OCI-LY1 (cell line): Measurements from ENCODE around the gene DEDD.

ENCODE experiments used
- H2AFZ ChIP-seq: fragments of 200-600 bp; sonication (generic), shearing (Covaris generic); 2 replicates; pipeline ENCODE4 v1.6.0; 2014; ENCODE audit warnings: antibody characterized with exemption, mild to moderate bottlenecking, low read length
- H3F3A ChIP-seq: fragments of 200-600 bp; sonication (generic), shearing (Covaris generic); 2 replicates; pipeline ENCODE4 v1.6.0; 2014; ENCODE audit warnings: mild to moderate bottlenecking, antibody characterized with exemption, low read length, moderate library complexity; ENCODE audit not compliant: insufficient read depth
- H3K27ac ChIP-seq: fragments of 200-600 bp; sonication (generic); 2 replicates; pipeline ENCODE4 v1.5.1; 2014; ENCODE audit warnings: low read length, mixed run types, mild to moderate bottlenecking, low read depth; ENCODE audit not compliant: poor library complexity, severe bottlenecking
- H3K27me3 ChIP-seq: fragments of 200-600 bp; sonication (generic); 2 replicates; pipeline ENCODE4 v1.6.0; 2014; ENCODE audit warnings: antibody characterized with exemption, mild to moderate bottlenecking, low read length, moderate library complexity; ENCODE audit not compliant: insufficient read depth
- H3K36me3 ChIP-seq: fragments of 200-600 bp; sonication (generic); 2 replicates; pipeline ENCODE4 v1.6.1; 2014; ENCODE audit warnings: mild to moderate bottlenecking, antibody characterized with exemption, low read length, moderate library complexity, mixed read lengths; ENCODE audit not compliant: insufficient read depth
- H3K4me1 ChIP-seq: fragments of 200-600 bp; sonication (generic); 2 replicates; pipeline ENCODE4 v1.5.1; 2014; ENCODE audit warnings: mild to moderate bottlenecking, low read length, moderate library complexity; ENCODE audit not compliant: insufficient read depth, severe bottlenecking
- H3K4me2 ChIP-seq: fragments of 200-600 bp; sonication (generic), shearing (Covaris generic); 2 replicates; pipeline ENCODE4 v1.6.1; 2014; ENCODE audit warnings: low read length
- H3K4me3 ChIP-seq: fragments of 200-600 bp; sonication (generic); 2 replicates; pipeline ENCODE4 v1.5.1; 2014; ENCODE audit warnings: low read length, low read depth, mild to moderate bottlenecking, mixed read lengths; ENCODE audit not compliant: poor library complexity, severe bottlenecking
- H3K79me2 ChIP-seq: fragments of 200-600 bp; shearing (Covaris generic); 2 replicates; pipeline ENCODE4 v1.6.1; 2016; ENCODE audit warnings: mixed run types, low read length, mixed read lengths; ENCODE audit not compliant: insufficient read depth
- H3K9ac ChIP-seq: fragments of 200-600 bp; sonication (generic), shearing (Covaris generic); 2 replicates; pipeline ENCODE4 v1.6.1; 2014; ENCODE audit warnings: mild to moderate bottlenecking, low read length, mixed read lengths
- H3K9me2 ChIP-seq: fragments of 200-600 bp; sonication (generic), shearing (Covaris generic); 2 replicates; pipeline ENCODE4 v1.6.1; 2014; ENCODE audit warnings: low read depth, mild to moderate bottlenecking, low read length, mixed read lengths
- H3K9me3 ChIP-seq: fragments of 200-600 bp; shearing (Covaris generic); 2 replicates; pipeline ENCODE4 v1.6.1; 2014; ENCODE audit warnings: low read length, mixed read lengths
- H4K20me1 ChIP-seq: fragments of 200-600 bp; sonication (generic), shearing (Covaris generic); 2 replicates; pipeline ENCODE4 v1.6.0; 2016; ENCODE audit warnings: mild to moderate bottlenecking, low read length; ENCODE audit not compliant: insufficient read depth
- EZH2 ChIP-seq: fragments of 200-600 bp; sonication (generic), shearing (Covaris generic); IDR thresholded peaks from 2 replicates; pipeline ENCODE4 v1.8.0; 2017; ENCODE audit warnings: borderline replicate concordance, mixed run types, mild to moderate bottlenecking, antibody characterized with exemption, low read length, moderate library complexity, mixed read lengths
- TF ChIP-seq, protein P1 (sequence below): fragments of 200-600 bp; sonication (generic), shearing (Covaris generic); IDR thresholded peaks from 2 replicates; pipeline ENCODE4 v1.5.1; 2017; ENCODE audit warnings: mild to moderate bottlenecking, antibody characterized with exemption, low read length, moderate library complexity, mixed read lengths

The DEDD gene

GRCh38 chr1:161072751-161073449, 59.6 kb downstream of the DEDD start:
- Histone ChIP-seq H3K27ac (no peak overlapping the region), H3K9me3 (peaks cover 3% of the 10 kb centered on the region; the same call in 1 of the 2 replicates), H4K20me1 (no peaks in the 10 kb centered on the region), H3K9me2 (no peaks in the 10 kb centered on the region), H3K36me3 (no peaks in the 10 kb centered on the region), H3K4me2 (no peak overlapping the region), H3K4me1 (peaks cover 15% of the 10 kb centered on the region), H2AFZ (no peak overlapping the region), H3K27me3 (no peaks in the 10 kb centered on the region; the same call in 1 of the 2 replicates), H3K79me2 (0 out of 2 replicates have a peak, but pooled peaks cover 13% of the 10 kb centered on the region), H3F3A (no peaks in the 10 kb centered on the region), H3K4me3 (no peak overlapping the region), H3K9ac (no peak overlapping the region)
- TF ChIP-seq EZH2, result no peak
- TF ChIP-seq, protein P1, sequence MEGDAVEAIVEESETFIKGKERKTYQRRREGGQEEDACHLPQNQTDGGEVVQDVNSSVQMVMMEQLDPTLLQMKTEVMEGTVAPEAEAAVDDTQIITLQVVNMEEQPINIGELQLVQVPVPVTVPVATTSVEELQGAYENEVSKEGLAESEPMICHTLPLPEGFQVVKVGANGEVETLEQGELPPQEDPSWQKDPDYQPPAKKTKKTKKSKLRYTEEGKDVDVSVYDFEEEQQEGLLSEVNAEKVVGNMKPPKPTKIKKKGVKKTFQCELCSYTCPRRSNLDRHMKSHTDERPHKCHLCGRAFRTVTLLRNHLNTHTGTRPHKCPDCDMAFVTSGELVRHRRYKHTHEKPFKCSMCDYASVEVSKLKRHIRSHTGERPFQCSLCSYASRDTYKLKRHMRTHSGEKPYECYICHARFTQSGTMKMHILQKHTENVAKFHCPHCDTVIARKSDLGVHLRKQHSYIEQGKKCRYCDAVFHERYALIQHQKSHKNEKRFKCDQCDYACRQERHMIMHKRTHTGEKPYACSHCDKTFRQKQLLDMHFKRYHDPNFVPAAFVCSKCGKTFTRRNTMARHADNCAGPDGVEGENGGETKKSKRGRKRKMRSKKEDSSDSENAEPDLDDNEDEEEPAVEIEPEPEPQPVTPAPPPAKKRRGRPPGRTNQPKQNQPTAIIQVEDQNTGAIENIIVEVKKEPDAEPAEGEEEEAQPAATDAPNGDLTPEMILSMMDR, result no peak

DNA sequence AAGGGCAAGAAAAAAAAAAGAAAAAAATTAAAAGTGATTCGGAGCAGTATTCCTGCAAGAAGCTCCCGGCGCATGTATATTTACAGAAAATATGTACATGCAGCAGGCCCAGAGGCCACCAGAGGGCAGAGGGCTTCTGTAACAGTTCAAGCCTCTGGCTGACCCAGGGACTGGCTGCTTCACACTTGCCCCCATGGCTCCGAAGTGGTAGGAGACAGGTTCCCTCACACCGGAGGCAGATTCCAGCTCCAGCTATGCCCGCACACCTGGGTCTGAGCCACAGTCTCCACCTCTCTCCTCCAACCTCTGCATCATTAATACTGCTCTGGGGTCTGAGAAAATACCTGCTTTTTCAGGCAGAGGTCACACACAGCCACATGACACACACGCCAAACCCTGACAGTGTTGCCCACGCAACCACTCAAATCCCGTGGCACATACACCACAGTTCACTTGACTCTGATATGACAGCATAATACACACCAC, 60.5 kb downstream of the DEDD start:
- TF ChIP-seq, protein P1, result peak; percentile 67
- TF ChIP-seq EZH2, result no peak
- Histone ChIP-seq H3K4me2 (no peak overlapping the region), H2AFZ (no peak overlapping the region)

More for the DNA sequence above, 60.5 kb downstream of the DEDD start:
- Histone ChIP-seq H3K27me3 (no peaks in the 10 kb centered on the region), H3K4me3 (no peak overlapping the region), H3K4me1 (peaks cover 25% of the 10 kb centered on the region), H3K9me2 (no peaks in the 10 kb centered on the region), H4K20me1 (no peaks in the 10 kb centered on the region), H3K9ac (no peak overlapping the region), H3K27ac (no peak overlapping the region), H3K79me2 (0 out of 2 replicates have a peak, but pooled peaks cover 16% of the 10 kb centered on the region), H3F3A (no peaks in the 10 kb centered on the region), H3K9me3 (peaks cover 3% of the 10 kb centered on the region; the same call in 1 of the 2 replicates), H3K36me3 (no peaks in the 10 kb centered on the region)
